Mesenchymal stem cell (in vitro differentiated cells and primary cell): Measurements from ENCODE around the gene IFITM10.
"Not testable (repeated sequence)": the region's sequence is repeated elsewhere in the genome, so short reads cannot be mapped to it uniquely, and the experiment has no call there.

Experiments used
- DNase-seq: peaks from one replicate; pipeline ENCODE4 v3.0.0-alpha.2; 2013
- H2AFZ ChIP-seq: one replicate; pipeline ENCODE4 v1.6.1; 2013; ENCODE audit warnings: low read depth, mild to moderate bottlenecking, control low read depth, inconsistent platforms, low read length, moderate library complexity
- H2AK5ac ChIP-seq: 2 replicates; pipeline ENCODE4 v1.6.1; 2013; ENCODE audit warnings: low read length, moderate library complexity, mild to moderate bottlenecking, inconsistent platforms; ENCODE audit not compliant: severe bottlenecking
- H2BK120ac ChIP-seq: one replicate; pipeline ENCODE4 v1.6.1; 2013; ENCODE audit warnings: low read depth, mild to moderate bottlenecking, inconsistent platforms, low read length, moderate library complexity
- H2BK12ac ChIP-seq, 2 experiments: one replicate each; pipeline ENCODE4 v1.6.1; 2013; ENCODE audit warnings: inconsistent platforms in 2 of 2, low read length in 2 of 2, mild to moderate bottlenecking in 2 of 2, moderate library complexity in 2 of 2, control low read depth in 1 of 2
- H2BK15ac ChIP-seq: one replicate; pipeline ENCODE4 v1.6.1; 2013; ENCODE audit warnings: mild to moderate bottlenecking, low read depth, inconsistent platforms; ENCODE audit not compliant: poor library complexity, severe bottlenecking
- H2BK5ac ChIP-seq: 2 replicates; pipeline ENCODE4 v1.6.1; 2013; ENCODE audit warnings: low read depth, mild to moderate bottlenecking, low read length, control low read depth, inconsistent platforms; ENCODE audit not compliant: poor library complexity, severe bottlenecking
- H3K14ac ChIP-seq, 2 experiments: one replicate each; pipeline ENCODE4 v1.6.1; 2013; ENCODE audit warnings: inconsistent platforms in 2 of 2, low read length in 2 of 2, control low read depth in 1 of 2, mild to moderate bottlenecking in 1 of 2, moderate library complexity in 1 of 2
- H3K18ac ChIP-seq, 2 experiments: one replicate each; pipeline ENCODE4 v1.6.1; 2013; ENCODE audit warnings: inconsistent platforms in 2 of 2, low read length in 2 of 2, control low read depth in 1 of 2, low read depth in 1 of 2, mild to moderate bottlenecking in 1 of 2
- H3K23ac ChIP-seq, 2 experiments: one replicate each; pipeline ENCODE4 v1.6.1; 2013; ENCODE audit warnings: inconsistent platforms in 2 of 2, low read length in 2 of 2, mild to moderate bottlenecking in 2 of 2, moderate library complexity in 2 of 2, control low read depth in 1 of 2
- H3K27ac ChIP-seq: 2 replicates; pipeline ENCODE4 v1.5.1; 2013; ENCODE audit warnings: mild to moderate bottlenecking, moderate library complexity, low read length, control low read depth, inconsistent platforms; ENCODE audit not compliant: poor library complexity, severe bottlenecking
- H3K27me3 ChIP-seq, 2 experiments: 2 replicates each; pipeline versions ENCODE4 v1.6.1 to v1.7.0; 2013; ENCODE audit warnings: low read length in 2 of 2, mild to moderate bottlenecking in 2 of 2, moderate library complexity in 2 of 2, control low read depth in 1 of 2, inconsistent platforms in 1 of 2; ENCODE audit not compliant: control insufficient read depth in 1 of 2, insufficient read depth in 1 of 2
- H3K36me3 ChIP-seq, 2 experiments: 2 replicates each; pipeline versions ENCODE4 v1.6.1 to v1.7.0; 2013; ENCODE audit warnings: low read length in 2 of 2, control low read depth in 1 of 2, inconsistent platforms in 1 of 2, low read depth in 1 of 2, mild to moderate bottlenecking in 1 of 2; ENCODE audit not compliant: insufficient read depth in 2 of 2, control insufficient read depth in 1 of 2
- H3K4ac ChIP-seq, 2 experiments: one replicate each; pipeline ENCODE4 v1.6.1; 2013; ENCODE audit warnings: inconsistent platforms in 2 of 2, low read length in 2 of 2, mild to moderate bottlenecking in 2 of 2, moderate library complexity in 2 of 2, control low read depth in 1 of 2, low read depth in 1 of 2
- H3K4me1 ChIP-seq: 2 replicates; pipeline ENCODE4 v1.6.1; 2013; ENCODE audit warnings: low read depth, low read length, control low read depth; ENCODE audit not compliant: control insufficient read depth, insufficient read depth
- H3K4me2 ChIP-seq: 2 replicates; pipeline ENCODE4 v1.6.1; 2013; ENCODE audit warnings: low read length, mild to moderate bottlenecking, inconsistent platforms; ENCODE audit not compliant: poor library complexity, severe bottlenecking
- H3K4me3 ChIP-seq, 2 experiments: 2 replicates each; pipeline versions ENCODE4 v1.5.1 to v1.7.0; 2013; ENCODE audit warnings: low read length in 2 of 2, mild to moderate bottlenecking in 2 of 2, control low read depth in 1 of 2, low read depth in 1 of 2; ENCODE audit not compliant: insufficient read depth in 1 of 2
- H3K79me1 ChIP-seq: replicated peaks from 2 replicates; pipeline ENCODE4 v1.6.1; 2013; ENCODE audit warnings: mild to moderate bottlenecking, control low read depth, low read length, inconsistent platforms; ENCODE audit not compliant: poor library complexity, severe bottlenecking
- H3K9ac ChIP-seq: 2 replicates; pipeline ENCODE4 v1.7.0; 2013; ENCODE audit warnings: mild to moderate bottlenecking, low read length, moderate library complexity
- H3K9me3 ChIP-seq: 2 replicates; pipeline ENCODE4 v1.7.0; 2013; ENCODE audit warnings: mild to moderate bottlenecking, low read length; ENCODE audit not compliant: control insufficient read depth
- H4K8ac ChIP-seq: one replicate; pipeline ENCODE4 v1.6.1; 2013; ENCODE audit warnings: inconsistent platforms, mild to moderate bottlenecking, low read length, moderate library complexity
- H4K91ac ChIP-seq: one replicate; pipeline ENCODE4 v1.6.1; 2013; ENCODE audit warnings: mild to moderate bottlenecking, low read length, inconsistent platforms
- WGBS: methylation state at CpG from one replicate; pipeline ENCODE4 v1.1.7; 2013; ENCODE audit warnings: mixed read lengths; 5-methylcytosine and 5-hydroxymethylcytosine counted together

IFITM10 gene

GRCh38 chr11:1688336-1688947 lies 62.0 kb downstream of the IFITM10 start:
- H2BK5ac ChIP-seq, H3K4ac ChIP-seq, H4K91ac ChIP-seq, H2AFZ ChIP-seq, H4K8ac ChIP-seq, H3K18ac ChIP-seq, H3K27ac ChIP-seq, H3K79me1 ChIP-seq, H3K4me3 ChIP-seq, H3K4me1 ChIP-seq, H3K4me2 ChIP-seq, H3K36me3 ChIP-seq, H2AK5ac ChIP-seq, DNase-seq, H3K23ac ChIP-seq, H2BK15ac ChIP-seq, H3K14ac ChIP-seq, H3K9ac ChIP-seq, H3K9me3 ChIP-seq, H2BK120ac ChIP-seq, H2BK12ac ChIP-seq: not testable (repeated sequence)
- peaks cover 38 to 39% of the 10 kb centered on the region in 2 experiments for H3K27me3 ChIP-seq
- 91% methylated on average over 16 of the region's 19 CpGs for WGBS

- not testable (repeated sequence) for H3K4ac ChIP-seq, H2AFZ ChIP-seq, H3K36me3 ChIP-seq, H2BK15ac ChIP-seq, H3K9me3 ChIP-seq, H4K8ac ChIP-seq, H3K23ac ChIP-seq, H2BK5ac ChIP-seq, H3K79me1 ChIP-seq, H3K9ac ChIP-seq, H3K27ac ChIP-seq, H3K4me2 ChIP-seq, H3K4me3 ChIP-seq, H2AK5ac ChIP-seq, H3K14ac ChIP-seq, H2BK12ac ChIP-seq, DNase-seq, H2BK120ac ChIP-seq, H3K4me1 ChIP-seq
- WGBS, result 85% methylated on average over 12 of the region's 15 CpGs
- Histone ChIP-seq H3K27me3 (peaks cover 31 to 32% of the 10 kb centered on the region in 2 experiments), H3K18ac (peak overlapping the region in 1 of 2 experiments; percentile 43), H4K91ac (peak overlapping the region; percentile 61)
Measured at GRCh38 chr11:1686220-1686619, 64.2 kb downstream of the IFITM10 start.

GRCh38 chr11:1684886-1685874 lies 65.2 kb downstream of the IFITM10 start:
- H3K4me2 ChIP-seq, H2BK12ac ChIP-seq, H2BK5ac ChIP-seq, H3K27ac ChIP-seq, H3K4me3 ChIP-seq, H3K9me3 ChIP-seq, H2AFZ ChIP-seq, H3K23ac ChIP-seq, H3K4ac ChIP-seq, H3K9ac ChIP-seq, H3K4me1 ChIP-seq, H3K36me3 ChIP-seq, H3K79me1 ChIP-seq, H3K14ac ChIP-seq, H2AK5ac ChIP-seq, H2BK15ac ChIP-seq, DNase-seq, H4K8ac ChIP-seq: not testable (repeated sequence)
- H3K27me3 ChIP-seq, result peaks cover 21 to 22% of the 10 kb centered on the region in 2 experiments
- H4K91ac ChIP-seq, result peak overlapping the region; percentile 12
- WGBS, result 88% methylated on average over 14 of the region's 18 CpGs
- H2BK120ac ChIP-seq, result peak overlapping the region; percentile 11
- peak overlapping the region in 1 of 2 experiments; percentile 43 for H3K18ac ChIP-seq

- H2BK5ac ChIP-seq, H2BK120ac ChIP-seq, H4K8ac ChIP-seq, H2AK5ac ChIP-seq, H3K27ac ChIP-seq, H2BK12ac ChIP-seq, H3K4me3 ChIP-seq, H3K9me3 ChIP-seq, H3K18ac ChIP-seq, H3K79me1 ChIP-seq, H2BK15ac ChIP-seq, DNase-seq, H2AFZ ChIP-seq, H3K36me3 ChIP-seq, H3K9ac ChIP-seq, H3K4me1 ChIP-seq, H3K23ac ChIP-seq, H4K91ac ChIP-seq, H3K14ac ChIP-seq, H3K4me2 ChIP-seq, H3K4ac ChIP-seq: not testable (repeated sequence)
- peaks cover 11 to 22% of the 10 kb centered on the region in 2 experiments for H3K27me3 ChIP-seq
- WGBS, result 70% methylated on average over 3 of the region's 24 CpGs
Measured at GRCh38 chr11:1683904-1684572, 66.4 kb downstream of the IFITM10 start.
